Measurements from ENCODE around the gene SCRN1. TPM values are rescaled to one million over a fixed set of nuclear protein-coding genes. Genes with fewer than 3 reads are reported as not detected.

SCRN1 gene
- total RNA-seq, 4 donors from 2014 or later = 15.0 to 24.5 (median 17.3) TPM

- H3K4me3 ChIP-seq = no peak overlapping the region
- 86 to 88% methylated on average over 1 to 15 of the region's 15 CpGs for WGBS, 2 donors (ENCODE audit: low coverage in 1 of 2)
Observed at GRCh38 chr7:29926216-29926615, 63.4 kb downstream of the SCRN1 start.

DNA sequence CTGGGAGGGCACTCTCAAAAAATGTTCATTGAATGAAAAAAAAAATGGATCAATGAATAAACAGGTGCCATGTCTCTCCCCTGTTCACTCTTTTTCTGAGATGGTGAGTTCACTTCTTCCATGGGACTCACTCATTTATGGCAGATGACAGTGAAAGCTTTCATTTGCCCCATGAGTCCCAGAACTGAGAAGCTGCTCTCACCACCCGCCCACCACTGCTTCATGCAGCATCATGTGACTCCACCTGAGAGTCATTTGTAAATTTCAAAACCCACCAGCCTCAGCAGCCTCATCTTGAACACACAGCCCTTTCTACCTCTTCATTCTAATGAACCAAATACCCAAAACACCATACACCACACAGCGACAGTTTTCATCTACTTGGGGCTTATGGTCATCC, 64.9 kb downstream of the SCRN1 start:
- no peaks in the 10 kb centered on the region for H3K4me1 ChIP-seq
- H3K27me3 ChIP-seq = no peaks in the 10 kb centered on the region
- in situ Hi-C loops (cut with MboI; ENCODE audit: low pct_ligation_motif_present in 1 of 4, low pct_unique_long_range_greater_than_20kb in 1 of 4, low sequenced_read_pairs in 3 of 4) (loop anchor here in 3 of 4 donors (25.0 kb wide), 1 partner anchor 287 kb away; no protein-coding TSS in a partner anchor), intact Hi-C loops (cut with DNase I; ENCODE audit: low total_unique reads) (loop anchor here (5.0 to 10.0 kb wide), 2 partner anchors 47 to 160 kb away; no protein-coding TSS in a partner anchor)
- no peaks in the 10 kb centered on the region for H3K9me3 ChIP-seq
- no peak overlapping the region for H3K27ac ChIP-seq
- H3K36me3 ChIP-seq = no peaks in the 10 kb centered on the region
- no peak for DNase-seq
- 85 to 87% methylated on average over 2 of the region's 2 CpGs for WGBS, 2 donors (ENCODE audit: low coverage in 1 of 2)
- TF ChIP-seq POLR2A (IDR thresholded peaks at IDR 0.05) (no peak), EP300 (IDR thresholded peaks at IDR 0.05; ENCODE audit: low read depth) (no peak), POLR2AphosphoS5 (IDR thresholded peaks at IDR 0.05) (no peak)
- TF ChIP-seq, protein P1, sequence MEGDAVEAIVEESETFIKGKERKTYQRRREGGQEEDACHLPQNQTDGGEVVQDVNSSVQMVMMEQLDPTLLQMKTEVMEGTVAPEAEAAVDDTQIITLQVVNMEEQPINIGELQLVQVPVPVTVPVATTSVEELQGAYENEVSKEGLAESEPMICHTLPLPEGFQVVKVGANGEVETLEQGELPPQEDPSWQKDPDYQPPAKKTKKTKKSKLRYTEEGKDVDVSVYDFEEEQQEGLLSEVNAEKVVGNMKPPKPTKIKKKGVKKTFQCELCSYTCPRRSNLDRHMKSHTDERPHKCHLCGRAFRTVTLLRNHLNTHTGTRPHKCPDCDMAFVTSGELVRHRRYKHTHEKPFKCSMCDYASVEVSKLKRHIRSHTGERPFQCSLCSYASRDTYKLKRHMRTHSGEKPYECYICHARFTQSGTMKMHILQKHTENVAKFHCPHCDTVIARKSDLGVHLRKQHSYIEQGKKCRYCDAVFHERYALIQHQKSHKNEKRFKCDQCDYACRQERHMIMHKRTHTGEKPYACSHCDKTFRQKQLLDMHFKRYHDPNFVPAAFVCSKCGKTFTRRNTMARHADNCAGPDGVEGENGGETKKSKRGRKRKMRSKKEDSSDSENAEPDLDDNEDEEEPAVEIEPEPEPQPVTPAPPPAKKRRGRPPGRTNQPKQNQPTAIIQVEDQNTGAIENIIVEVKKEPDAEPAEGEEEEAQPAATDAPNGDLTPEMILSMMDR (IDR thresholded peaks at IDR 0.05) = no peak
- H3K4me3 ChIP-seq = no peak overlapping the region

More at GRCh38 chr7:29926216-29926615, 63.4 kb downstream of the SCRN1 start:
- no peak for TF ChIP-seq EP300 (IDR thresholded peaks at IDR 0.05; ENCODE audit: low read depth)
- TF ChIP-seq, protein P1 (IDR thresholded peaks at IDR 0.05) = no peak
- TF ChIP-seq POLR2A (IDR thresholded peaks at IDR 0.05) = no peak
- TF ChIP-seq POLR2AphosphoS5 (IDR thresholded peaks at IDR 0.05) = no peak
- H3K9me3 ChIP-seq = no peaks in the 10 kb centered on the region
- in situ Hi-C loops (cut with MboI; ENCODE audit: low pct_ligation_motif_present in 1 of 4, low pct_unique_long_range_greater_than_20kb in 1 of 4, low sequenced_read_pairs in 3 of 4) (no loop called here), intact Hi-C loops (cut with DNase I; ENCODE audit: low total_unique reads) (loop anchor here (10.0 kb wide), 1 partner anchor 161 kb away; no protein-coding TSS in a partner anchor)
- no peaks in the 10 kb centered on the region for H3K4me1 ChIP-seq
- no peak overlapping the region for H3K27ac ChIP-seq
- H3K27me3 ChIP-seq = no peaks in the 10 kb centered on the region
- DNase-seq = no peak
- no peaks in the 10 kb centered on the region for H3K36me3 ChIP-seq

DNA sequence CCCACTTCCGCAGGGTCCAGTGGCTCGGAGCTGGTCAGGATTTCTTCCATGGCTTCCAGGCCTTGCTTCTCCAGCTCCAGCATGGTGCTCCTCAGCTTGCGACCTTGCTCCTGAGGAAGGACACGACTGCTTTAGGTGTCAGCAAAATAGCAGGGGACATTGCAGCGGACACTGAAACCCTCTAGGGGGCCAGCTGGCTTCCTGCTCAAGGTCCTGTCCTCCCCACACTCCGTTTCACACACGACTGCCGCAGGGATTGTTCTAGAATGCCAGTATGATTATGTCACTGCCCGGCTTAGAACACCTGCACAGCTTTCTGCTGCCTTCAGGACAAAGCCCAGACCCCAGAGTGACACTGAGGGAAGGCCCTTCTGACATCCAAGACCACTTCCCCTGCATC, 65.6 kb downstream of the SCRN1 start:
- in situ Hi-C loops (cut with MboI; ENCODE audit: low pct_ligation_motif_present in 1 of 4, low pct_unique_long_range_greater_than_20kb in 1 of 4, low sequenced_read_pairs in 3 of 4) = loop anchor here in 3 of 4 donors (25.0 kb wide), 1 partner anchor 287 kb away; no protein-coding TSS in a partner anchor
- Histone ChIP-seq H3K9me3 (no peaks in the 10 kb centered on the region), H3K36me3 (no peaks in the 10 kb centered on the region), H3K4me3 (no peak overlapping the region), H3K27ac (no peak overlapping the region), H3K27me3 (no peaks in the 10 kb centered on the region), H3K4me1 (no peaks in the 10 kb centered on the region)
- intact Hi-C loops (cut with DNase I; ENCODE audit: low total_unique reads) = loop anchor here (5.0 to 10.0 kb wide), 2 partner anchors 47 to 159 kb away; no protein-coding TSS in a partner anchor
- DNase-seq = no peak
- TF ChIP-seq POLR2AphosphoS5 (IDR thresholded peaks at IDR 0.05) = no peak
- TF ChIP-seq, protein P1 (IDR thresholded peaks at IDR 0.05) = no peak
- TF ChIP-seq EP300 (IDR thresholded peaks at IDR 0.05; ENCODE audit: low read depth) = no peak
- TF ChIP-seq POLR2A (IDR thresholded peaks at IDR 0.05) = no peak
- 91% methylated on average over 9 of the region's 9 CpGs; no CpG with 5 or more reads in 1 of the 2 donors for WGBS, 2 donors (ENCODE audit: low coverage in 1 of 2)

GRCh38 chr7:29922921-29923700, 66.5 kb downstream of the SCRN1 start:
- H3K4me3 ChIP-seq = no peak overlapping the region
- H3K4me1 ChIP-seq = no peaks in the 10 kb centered on the region
- no peaks in the 10 kb centered on the region for H3K9me3 ChIP-seq
- H3K36me3 ChIP-seq = no peaks in the 10 kb centered on the region
- in situ Hi-C loops (cut with MboI; ENCODE audit: low pct_ligation_motif_present in 1 of 4, low pct_unique_long_range_greater_than_20kb in 1 of 4, low sequenced_read_pairs in 3 of 4) = loop anchor here in 3 of 4 donors (25.0 kb wide), 1 partner anchor 286 kb away; no protein-coding TSS in a partner anchor
- no peak for DNase-seq
- WGBS, 2 donors (ENCODE audit: low coverage in 1 of 2) = 89% methylated on average over 7 of the region's 7 CpGs; no CpG with 5 or more reads in 1 of the 2 donors
- TF ChIP-seq, protein P1 (IDR thresholded peaks at IDR 0.05) = no peak
- no peak for TF ChIP-seq POLR2AphosphoS5 (IDR thresholded peaks at IDR 0.05)
- TF ChIP-seq POLR2A (IDR thresholded peaks at IDR 0.05) = no peak
- no peak for TF ChIP-seq EP300 (IDR thresholded peaks at IDR 0.05; ENCODE audit: low read depth)
- no peaks in the 10 kb centered on the region for H3K27me3 ChIP-seq
- no peak overlapping the region for H3K27ac ChIP-seq
- intact Hi-C loops (cut with DNase I; ENCODE audit: low total_unique reads) = loop anchor here (5.0 to 10.0 kb wide), 2 partner anchors 46 to 158 kb away; no protein-coding TSS in a partner anchor
